ENCODE data around the gene SHOC1.
"Not testable (repeated sequence)": the region's sequence is repeated elsewhere in the genome, so short reads cannot be mapped to it uniquely, and the experiment has no call there.

The SHOC1 gene

DNA sequence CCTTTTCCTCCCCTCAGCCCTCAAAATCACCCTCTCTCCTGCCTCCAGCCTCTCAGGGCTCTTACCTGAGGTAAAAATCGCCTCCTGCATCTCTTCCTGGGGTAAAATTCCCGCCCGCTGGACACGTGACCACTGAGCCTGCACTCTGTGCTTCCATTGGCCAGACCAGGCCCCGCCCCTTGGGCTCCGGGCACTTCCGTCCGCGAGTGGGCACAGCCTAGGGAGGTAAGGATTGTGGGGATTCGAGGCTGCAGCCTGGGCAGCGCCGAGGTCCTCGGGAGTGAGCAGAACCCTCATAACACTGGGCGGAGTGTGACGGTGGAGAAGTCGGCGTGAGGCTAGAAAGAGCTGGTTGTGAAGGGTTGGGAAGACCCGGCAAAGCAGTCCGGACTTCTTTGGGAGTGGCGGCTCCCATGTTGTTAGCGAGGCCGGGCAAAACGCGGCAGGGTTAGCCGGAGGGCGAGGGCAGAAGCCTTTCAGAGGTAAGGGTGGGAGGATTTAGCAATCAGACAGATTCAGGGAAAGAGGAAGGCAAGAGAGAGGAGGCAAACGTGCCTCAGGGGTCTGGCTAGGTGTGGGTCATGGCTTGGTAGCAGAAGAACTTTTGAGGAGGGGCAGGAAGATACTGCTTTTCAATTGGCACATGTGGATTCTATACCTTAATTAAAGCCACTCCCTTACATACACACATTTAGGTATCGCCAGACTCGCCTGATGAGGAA lies at the start of gene SHOC1:
TSS of gene SHOC1 (minus strand) at position 103 of the 722 bp plus-strand sequence. CDS start 3,519 bp downstream, outside the sequence.
- no peak for DNase-seq

DNA sequence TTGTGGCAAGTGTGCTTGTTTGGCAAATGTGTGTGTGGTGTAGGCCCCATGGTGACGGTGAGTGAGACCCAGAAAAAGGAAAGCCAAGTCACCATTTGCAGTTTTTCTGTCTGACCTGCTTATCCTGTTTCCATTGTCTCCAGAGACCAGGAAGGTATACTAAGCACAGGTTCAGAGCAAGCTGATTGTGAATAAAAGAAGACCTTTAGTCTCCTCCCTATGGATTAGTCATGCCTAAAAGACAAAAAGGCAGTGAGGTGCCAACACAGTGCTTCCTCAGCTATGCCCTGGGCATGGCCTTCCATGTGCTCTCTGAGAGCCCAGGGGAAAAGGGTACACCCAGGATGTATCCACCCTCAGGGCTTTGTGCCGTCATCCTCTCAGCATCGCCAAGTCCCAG lies 49.2 kb upstream of the SHOC1 start:
- DNase-seq = no peak

DNA sequence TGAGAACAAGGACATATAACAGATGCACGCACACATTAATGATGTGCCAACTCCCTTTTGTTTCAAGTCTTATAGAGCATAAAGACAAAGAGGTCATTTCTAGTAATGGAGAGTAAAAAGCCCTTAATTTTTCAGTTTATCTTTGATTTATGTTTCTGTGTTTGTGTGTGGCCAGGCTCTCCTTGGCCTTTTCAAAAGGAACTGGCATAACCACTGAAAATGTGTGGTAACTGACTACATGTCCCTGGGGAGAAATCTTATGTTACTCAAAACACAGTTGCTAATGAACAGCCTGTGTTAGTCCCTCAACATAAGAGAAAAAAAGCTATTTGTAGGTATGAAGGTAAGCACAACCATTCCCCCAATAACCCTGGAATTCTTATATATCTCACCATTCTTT lies 47.6 kb upstream of the SHOC1 start:
- DNase-seq = no peak

DNA sequence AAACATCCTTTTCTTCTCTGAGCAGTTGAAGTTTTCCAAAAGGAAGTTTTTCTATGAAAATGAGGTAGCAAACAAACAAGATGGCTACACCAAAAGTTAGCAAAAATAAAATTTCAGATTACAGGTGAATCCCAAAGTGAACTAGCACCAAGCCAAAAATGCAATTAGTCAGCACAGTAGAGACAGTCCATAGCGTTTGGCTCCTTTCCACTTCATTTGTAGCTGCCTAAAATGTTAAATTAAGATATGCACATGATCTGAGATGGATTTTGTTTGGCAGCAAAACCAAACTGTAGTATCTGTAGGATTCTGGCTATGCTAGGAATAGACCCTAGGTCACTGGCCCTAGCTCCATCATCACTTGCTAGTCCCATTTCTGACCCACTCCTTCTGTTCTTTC lies 45.7 kb upstream of the SHOC1 start:
- DNase-seq = no peak

DNA sequence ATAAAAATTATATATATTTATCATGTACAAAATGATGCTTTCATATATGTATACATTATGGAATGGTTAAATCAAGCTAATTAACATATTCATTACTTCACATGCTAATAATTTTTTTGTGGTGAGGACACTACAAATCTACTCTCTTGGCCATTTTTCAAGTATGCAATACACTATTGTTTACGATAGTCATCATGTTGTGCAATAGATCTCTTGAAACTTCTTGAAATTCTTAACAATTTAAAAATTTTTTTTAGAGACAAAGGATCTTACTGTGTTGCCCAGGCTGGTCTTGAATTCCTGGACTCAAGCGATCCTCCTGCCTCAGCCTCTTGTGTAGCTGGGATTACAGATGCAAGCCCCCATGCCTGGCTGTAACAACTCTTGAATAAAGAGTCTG lies 45.2 kb upstream of the SHOC1 start:
- no peak for DNase-seq

DNA sequence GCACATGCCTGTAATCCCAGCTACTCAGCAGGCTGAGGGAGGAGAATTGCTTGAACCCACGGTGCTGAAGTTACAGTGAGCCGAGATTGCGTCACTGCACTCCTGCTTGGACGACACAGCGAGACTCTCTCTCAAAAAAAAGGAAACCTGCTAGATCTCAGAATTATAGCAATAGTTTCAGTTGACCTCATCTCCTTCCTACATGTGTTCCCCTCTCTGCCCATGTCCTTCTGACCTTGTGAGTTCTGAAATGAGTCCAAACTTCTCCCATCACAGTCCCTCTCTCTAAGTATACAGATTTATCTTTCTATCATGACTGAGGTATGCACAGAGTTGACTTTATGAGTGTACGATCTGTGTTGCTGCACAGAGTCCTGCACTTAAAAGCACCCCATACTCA lies 44.6 kb upstream of the SHOC1 start:
- no peak for DNase-seq

DNA sequence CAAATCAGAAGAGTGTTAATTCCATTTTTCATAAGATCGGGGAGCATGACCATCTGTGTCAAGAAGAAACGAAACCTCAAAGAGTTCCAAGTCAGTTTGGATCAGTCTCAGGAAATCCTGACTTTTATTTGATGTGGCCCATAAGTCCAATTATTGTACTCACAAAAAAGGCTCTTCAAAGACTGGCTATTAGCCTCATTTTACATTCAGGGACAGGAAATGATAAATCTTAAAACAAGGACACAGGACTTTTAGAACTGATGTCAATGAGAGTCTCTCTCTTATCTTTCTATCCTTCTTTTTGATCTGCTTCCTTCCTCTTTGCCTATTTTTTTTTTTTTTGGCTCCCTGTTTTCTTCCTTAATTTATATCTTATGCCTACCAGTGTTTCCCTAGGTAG lies 43.7 kb upstream of the SHOC1 start:
- no peak for DNase-seq

DNA sequence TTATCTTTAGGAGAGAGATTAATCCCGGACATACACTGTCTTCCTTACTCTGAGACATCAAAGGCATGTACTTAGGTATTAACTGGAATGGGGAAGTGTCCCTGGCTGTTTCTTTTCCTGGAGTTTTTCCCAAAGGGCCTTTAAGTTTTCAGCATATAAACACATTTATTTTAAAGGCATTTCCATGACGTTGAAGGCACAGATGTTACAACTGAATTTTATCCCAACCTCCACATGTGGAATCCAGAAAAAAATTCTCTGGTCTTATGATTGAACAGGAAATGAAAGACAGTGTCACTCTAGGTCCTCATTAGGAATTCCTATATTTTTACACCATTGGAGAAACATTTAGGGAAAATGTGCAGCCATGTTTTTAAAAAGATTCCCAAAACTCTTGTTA lies 41.6 kb upstream of the SHOC1 start:
- DNase-seq = no peak

DNA sequence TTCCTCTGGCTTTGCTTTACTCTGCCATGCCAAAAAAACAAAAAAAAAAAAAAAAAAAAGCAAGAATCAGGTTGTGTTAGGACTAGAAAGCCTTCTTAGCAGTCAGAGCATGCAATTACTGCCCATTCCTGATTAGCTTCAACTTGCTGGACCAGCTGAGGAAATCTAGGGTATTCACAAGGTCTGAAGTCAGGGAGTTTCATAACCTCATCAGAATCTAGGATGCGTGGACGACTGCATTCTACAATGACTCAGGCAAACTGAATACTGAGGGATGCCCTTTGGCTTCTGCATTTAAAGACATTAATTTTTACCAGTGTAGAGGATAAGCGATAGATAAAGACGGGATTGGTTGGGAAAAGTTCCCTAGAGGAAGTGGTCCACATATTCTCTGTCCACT lies 39.2 kb upstream of the SHOC1 start:
- no peak for DNase-seq

DNA sequence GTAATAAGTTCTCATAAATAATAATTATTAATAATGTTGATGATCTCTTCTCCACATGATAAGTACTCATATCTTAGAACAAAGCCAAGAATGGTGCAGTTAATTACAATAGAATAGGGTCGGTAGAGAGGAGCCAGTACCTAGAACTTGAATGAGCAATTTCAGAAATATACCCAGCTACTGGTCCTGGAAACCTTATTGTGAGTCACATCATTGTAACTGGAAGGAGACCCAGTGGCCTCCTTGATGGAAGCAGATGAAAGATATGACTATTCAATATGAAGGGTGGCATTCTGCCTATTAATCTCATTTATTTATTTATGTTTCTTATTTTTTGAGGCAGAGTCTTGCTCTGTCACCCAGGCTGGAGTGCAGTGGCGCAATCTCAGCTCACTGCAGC lies 37.7 kb upstream of the SHOC1 start:
- no peak for DNase-seq

DNA sequence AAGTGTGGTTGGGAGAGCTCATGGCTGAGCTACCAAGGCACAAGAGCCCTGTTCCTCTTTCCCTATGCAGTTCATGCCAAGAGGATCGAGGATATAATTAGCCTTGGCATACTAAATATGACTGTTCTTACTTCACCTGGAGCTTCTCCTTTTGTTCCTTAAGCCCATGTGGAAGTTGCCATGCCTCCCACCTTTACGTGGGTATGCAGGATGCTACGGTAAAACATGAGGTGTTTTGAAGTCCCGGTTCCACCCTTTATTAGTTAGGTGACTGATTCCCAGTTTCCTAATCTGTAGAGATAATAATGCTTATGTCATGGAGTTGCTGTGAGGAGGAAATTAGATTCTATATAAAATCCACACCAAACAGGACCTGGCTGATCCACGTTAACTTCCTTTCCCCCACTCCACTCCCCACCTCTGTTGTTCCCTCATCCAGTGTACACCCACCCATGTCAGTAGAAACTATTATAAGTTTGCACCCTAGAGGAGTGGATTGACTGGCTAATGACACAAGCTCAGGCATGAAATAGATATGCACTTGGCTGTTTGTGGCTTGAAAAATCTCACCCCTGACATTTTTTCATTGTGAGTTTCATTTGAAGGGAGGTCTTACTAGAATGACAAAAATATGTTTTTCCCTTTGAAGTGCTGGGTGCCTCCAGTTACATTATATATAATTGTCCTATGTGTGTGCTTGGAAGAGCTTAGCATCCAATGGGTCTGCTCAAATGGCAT lies 36.8 kb upstream of the SHOC1 start:
- DNase-seq = no peak

DNA sequence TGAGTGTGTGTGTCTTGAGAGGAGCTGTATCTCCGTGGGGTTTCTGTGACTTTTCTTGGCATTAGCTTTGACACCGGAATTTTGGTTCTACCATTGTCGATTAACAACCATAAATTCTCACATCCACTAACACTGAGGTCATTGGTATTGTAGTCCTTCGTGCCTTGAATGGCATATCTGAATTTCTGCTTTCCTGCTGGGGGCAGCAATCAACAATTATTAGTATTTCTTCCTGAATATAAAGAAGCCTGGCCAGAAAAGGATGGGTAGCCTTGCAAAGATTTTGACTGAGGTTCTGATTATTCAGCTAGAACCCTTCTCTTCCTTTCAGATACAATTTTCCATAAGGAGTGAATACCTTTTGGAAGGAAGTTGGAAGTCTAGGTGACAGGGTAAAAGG lies 33.5 kb upstream of the SHOC1 start:
- DNase-seq = no peak

DNA sequence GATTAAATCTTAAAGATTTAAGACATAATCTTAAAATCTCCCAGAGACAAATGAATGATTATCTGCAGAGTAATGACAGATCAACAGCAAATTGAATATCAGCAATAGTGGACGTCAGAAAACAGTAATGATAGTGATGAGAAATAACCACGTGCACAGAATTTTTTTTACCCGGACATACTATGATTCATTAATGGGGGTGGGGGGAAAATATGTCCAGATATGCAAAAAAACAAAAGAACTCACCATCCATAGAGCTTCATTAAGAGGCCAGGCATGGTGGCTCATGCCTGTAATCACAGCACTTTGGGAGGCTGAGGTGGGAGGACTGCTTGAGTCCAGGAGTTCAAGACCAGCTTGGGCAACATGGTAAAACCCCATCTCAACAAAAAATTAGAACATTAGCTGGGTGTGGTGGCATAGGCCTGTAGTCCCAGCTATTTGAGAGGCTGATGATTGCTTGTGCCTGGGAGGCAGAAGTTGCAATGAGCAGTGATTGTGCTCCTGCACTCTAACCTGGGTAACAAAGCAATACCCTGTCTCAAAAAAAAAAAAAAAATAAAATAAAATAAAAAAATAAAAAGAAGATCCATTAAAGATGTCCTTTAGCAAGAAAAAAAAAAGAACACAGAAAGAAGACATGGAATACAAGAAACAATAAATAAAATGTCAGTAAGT lies 30.9 kb upstream of the SHOC1 start:
- DNase-seq = no peak

DNA sequence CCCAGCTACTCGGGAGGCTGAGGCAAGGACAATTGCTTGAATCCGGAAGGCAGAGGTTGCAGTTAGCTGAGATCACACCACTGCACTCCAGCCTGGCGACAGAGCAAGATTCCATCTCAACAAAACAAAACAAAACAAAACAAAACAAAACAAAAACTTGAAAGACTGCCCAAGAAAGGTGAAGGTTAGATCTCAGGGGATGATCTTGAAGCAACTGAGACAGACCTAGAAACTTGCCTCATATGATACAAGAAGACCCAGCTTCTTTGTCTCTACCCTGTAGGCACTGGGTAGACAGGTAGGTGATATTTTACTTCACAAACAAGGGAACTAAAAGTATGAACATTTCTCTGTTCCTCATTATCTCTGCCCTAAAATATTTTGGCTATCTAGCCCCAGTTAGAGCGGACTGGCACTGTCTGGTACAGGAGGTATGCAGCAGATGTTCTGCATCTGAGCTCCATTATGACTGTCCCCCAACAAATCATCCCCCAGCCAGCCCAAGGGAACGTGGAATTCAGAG lies 26.3 kb upstream of the SHOC1 start:
- no peak for DNase-seq

DNA sequence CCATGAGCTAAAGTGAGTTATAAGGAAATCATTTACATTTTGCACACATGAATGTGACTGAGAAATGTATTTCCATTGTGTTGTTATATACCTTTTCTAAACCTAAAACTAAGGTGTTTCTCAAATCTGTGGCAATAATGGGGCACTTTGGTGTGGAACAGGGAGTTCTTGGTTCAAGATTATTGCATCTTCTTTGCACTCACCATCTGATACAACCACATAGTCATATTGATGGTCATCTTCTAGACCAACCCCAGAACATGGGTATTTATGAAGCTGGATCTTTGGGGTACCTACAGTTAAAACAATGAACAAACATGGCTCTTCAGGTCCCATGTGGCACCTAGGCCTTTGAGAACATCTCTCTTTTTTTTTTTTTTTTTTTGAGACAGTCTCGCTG lies 24.6 kb upstream of the SHOC1 start:
- DNase-seq = no peak

DNA sequence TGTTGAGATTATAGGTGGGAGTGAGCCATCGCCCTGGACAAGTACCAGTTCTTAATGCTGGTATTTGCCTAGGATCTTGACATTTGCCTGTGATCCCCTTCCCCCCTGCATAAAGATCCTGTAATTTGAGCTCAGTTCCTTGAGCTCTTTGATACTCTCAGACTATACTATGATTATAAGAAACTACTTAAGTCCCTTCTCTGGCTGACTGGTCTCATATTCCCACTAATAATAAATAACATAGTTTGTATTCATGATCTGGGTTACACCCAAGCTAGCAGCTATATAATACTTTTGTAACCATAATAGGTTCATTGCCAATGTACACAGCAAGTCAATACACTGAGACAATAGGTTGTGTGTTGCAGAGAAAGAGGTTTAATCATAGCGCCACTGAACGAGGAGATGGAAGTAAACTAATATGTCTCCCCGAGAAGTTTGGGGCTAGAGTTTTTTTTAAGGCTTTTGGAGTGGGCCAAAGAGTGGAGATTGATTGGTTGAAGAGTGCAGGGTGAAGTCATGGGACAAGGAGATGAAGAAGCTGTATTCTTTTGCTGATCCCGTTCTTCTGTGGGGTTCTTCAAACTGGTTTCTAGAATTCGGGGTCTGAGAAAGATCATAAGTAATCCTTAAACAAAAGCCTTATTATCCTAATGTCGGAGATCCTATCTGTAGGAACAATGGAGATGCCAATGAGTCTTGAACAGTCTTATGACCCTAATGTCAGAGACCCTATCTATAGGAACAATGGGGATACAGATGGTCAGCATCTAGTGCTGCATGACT lies 20.7 kb upstream of the SHOC1 start:
- DNase-seq = no peak

DNA sequence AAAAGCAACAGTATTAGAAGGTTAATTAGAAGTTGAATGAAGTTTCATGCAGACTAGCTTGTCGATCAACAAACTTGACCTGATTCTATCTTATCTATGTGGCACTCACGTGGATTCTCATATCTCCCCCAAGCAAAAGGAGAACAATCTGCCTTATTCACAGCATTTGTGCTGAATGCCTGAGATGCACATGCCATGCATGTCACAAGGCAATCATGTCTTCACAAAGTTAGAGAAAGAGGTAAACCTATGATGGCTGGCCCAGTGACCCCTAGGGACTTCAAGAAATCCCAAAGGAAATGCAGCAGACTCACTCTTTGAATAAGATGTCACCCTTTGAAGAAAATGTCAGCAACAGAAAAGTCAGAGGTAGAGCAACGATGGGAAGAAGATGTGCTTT lies 17.6 kb upstream of the SHOC1 start:
- no peak for DNase-seq

DNA sequence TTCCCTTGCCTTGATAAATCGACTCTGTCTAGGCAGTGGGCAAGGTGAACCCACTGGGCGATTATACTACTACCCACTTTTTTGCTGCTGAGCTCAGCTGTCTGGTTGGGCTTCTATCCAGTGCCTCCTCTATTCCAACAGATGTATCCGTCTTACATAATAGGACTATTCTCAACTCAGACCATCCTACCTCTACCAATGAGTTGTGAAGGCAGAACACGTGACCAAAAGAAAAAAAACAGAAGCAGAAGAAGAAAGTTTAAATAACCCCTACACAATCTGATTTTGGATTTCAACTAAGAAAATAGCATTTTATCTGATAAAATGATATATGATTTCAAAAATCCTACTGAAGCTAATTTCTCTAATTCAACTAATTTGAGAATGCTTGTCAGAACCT lies 16.2 kb upstream of the SHOC1 start:
- DNase-seq = no peak

DNA sequence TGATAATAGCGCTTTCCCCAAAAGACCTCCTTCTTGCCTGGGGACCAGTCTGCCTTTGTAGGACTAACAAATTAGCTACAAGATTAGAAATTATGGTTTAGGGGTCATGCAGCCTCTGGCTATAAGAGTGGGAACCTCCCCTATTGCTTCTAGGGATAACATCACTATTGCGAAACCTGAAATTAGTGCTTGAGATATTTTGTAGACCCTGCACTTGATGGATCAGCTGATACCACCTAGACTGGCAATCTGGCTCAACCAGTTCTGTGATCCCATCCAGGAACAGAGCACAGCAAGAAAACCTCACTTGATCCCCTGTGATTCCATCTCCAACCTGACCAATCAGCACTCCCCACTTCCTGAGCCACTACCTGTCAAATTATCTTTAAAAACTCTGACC lies 15.7 kb upstream of the SHOC1 start:
- DNase-seq = not testable (repeated sequence)

DNA sequence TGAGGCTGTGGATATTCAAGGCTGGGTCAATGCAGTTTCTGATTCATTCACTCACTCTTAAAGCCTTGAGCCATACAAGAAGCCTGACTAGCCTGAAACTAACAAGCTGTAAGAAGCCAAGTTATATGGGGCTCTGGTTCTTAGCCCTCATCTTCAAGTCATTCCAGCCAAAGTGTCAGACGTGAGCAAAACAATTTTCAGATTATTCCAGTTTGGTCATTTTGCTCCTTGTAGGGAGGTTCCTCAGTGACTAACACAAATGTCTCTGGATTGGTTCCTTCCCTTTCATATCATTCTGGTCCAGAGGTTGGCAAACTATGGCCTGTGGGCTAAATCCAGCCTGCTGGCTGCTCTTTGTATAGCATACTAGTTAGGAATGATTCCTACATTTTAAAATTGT lies 12.5 kb upstream of the SHOC1 start:
- no peak for DNase-seq

DNA sequence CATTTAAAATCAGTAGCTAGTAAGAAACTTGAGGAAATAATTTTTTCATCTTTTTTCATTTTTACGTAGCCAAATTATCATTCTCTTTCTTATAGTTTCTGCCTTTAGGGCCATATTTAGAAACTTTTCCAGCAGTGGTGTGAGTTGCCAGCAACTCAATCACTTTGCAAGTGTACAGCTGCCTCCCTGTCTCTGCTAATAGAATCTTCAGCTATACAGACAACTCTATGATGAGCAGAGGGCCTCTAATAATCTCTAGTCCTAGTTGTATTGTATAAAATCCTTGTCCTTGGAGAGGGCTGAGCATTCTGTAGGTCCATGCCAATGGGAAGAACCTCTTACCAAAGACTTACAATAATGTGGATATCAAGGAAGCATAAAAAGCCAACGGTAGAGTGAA lies 11.5 kb upstream of the SHOC1 start:
- DNase-seq = no peak

DNA sequence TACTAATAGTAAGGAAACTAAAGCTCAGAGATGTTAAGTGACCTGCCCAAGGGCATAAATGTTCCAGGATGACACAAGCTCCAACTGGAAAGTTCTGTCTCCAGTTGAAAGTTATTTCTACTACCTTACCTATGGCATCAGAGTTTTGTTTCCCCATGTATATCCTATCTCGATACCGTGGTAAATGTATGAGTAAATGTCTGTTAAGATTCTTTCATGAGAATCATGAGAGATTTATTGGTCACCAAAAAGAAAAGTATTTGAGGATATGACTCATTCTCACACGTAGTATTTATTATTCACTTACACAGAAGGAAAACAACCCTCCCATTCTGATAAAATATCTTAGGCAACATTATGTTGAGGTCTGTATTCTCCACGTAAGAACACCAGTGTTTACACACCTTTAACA lies 11.1 kb upstream of the SHOC1 start:
- no peak for DNase-seq

DNA sequence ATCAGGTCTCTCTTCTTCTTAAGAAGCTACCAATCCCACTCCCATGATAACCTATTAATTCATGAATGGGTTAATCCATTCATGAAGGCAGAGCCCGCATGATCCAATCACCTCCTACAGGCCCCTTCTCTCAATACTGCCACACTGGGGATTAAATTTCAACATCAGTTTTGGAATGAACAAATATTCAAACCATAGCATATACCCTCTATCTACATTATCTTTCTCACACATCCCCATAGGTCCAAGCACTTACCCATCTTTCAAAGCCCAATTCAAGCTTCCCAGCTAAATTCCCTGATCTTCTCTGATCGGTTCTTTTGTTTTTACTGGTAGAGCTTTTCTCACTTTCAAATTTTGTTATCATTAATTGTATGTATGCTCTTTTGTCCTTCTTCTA lies 10.5 kb upstream of the SHOC1 start:
- no peak for DNase-seq
